SU-DHL-6 (cell line): ENCODE data around the gene LRTM2.

Experiments
- CTCF ChIP-seq: fragments of 200-600 bp; sonication (generic); IDR thresholded peaks from one replicate; pipeline ENCODE4 v1.5.1; 2017; ENCODE audit warnings: antibody characterized with exemption, mild to moderate bottlenecking, low read length, moderate library complexity; ENCODE audit not compliant: insufficient read depth, poor library complexity, severe bottlenecking
- EZH2phosphoT487 ChIP-seq: fragments of 200-600 bp; sonication (generic), shearing (Covaris generic); conservative IDR thresholded peaks from 2 replicates; pipeline ENCODE4 v1.6.1; 2018; ENCODE audit warnings: mild to moderate bottlenecking, antibody characterized with exemption, low read length, moderate library complexity, mixed read lengths

- no peak for TF ChIP-seq CTCF
- TF ChIP-seq EZH2phosphoT487, result no peak
Observed at GRCh38 chr12:1815814-1816729, 4.3 kb upstream of the LRTM2 start.
